Natural killer cell (primary cell): Measurements from ENCODE around the gene ARMH1. TPM values are rescaled to one million over a fixed set of nuclear protein-coding genes. Genes with fewer than 3 reads are reported as not detected.

Experiments
- total RNA-seq, 4 donors: library from RNA; stranded (reverse); fragments of 120-200 nt in 1 of 4; gene quantifications; one replicate each; pipeline versions ENCODE4 v1.2.3 to v1.2.4, GENCODE V29; 2013 to 2022

ARMH1 gene
- total RNA-seq, 3 donors from 2014 or later (not counting 1 experiment from before 2014, with no cell fraction given) = 1.5 to 25.5 (median 5.0) TPM

Other genes starting within 250 kb of the ARMH1 start
- gene TMEM53, start 233 bp upstream of the ARMH1 start, total RNA-seq = 1 to 10 TPM; 2.2 to 3.8 (median 3.3) TPM
- not detected for gene RNU5D-1, start 56.5 kb downstream of the ARMH1 start, total RNA-seq
- 1 to 10 TPM in 1 of 3 donors, under 1 TPM in 2; 0.59 to 1.3 (median 0.93) TPM for gene KIF2C, start 65.1 kb downstream of the ARMH1 start, total RNA-seq
- gene RPS8, start 100.8 kb downstream of the ARMH1 start, total RNA-seq = 1,000 to 10,000 TPM in 2 of 3 donors, 100 to 1,000 TPM in 1; 848 to 1,092 (median 1,009) TPM
- under 1 TPM; 0.18 to 0.33 (median 0.28) TPM for gene BEST4, start 113.5 kb downstream of the ARMH1 start, total RNA-seq
- 10 to 100 TPM; 39.5 to 89.2 (median 78.1) TPM for gene PLK3, start 125.7 kb downstream of the ARMH1 start, total RNA-seq
- 1 to 10 TPM in 1 of 3 donors, under 1 TPM in 1, not detected in 1; 0.96 to 1.2 TPM for gene DYNLT4, start 132.6 kb downstream of the ARMH1 start, total RNA-seq
- gene BTBD19, start 133.8 kb downstream of the ARMH1 start, total RNA-seq = 1 to 10 TPM; 4.4 to 5.7 (median 4.9) TPM
- 1 to 10 TPM; 1.8 to 3.1 (median 2.4) TPM for gene PTCH2, start 168.5 kb downstream of the ARMH1 start, total RNA-seq